ENCODE results near the gene LRRC14B. TPM values are rescaled to one million over a fixed set of nuclear protein-coding genes. Genes with fewer than 3 reads are reported as not detected.

The LRRC14B gene
- total RNA-seq, 4 donors from 2014 or later: not detected

DNA sequence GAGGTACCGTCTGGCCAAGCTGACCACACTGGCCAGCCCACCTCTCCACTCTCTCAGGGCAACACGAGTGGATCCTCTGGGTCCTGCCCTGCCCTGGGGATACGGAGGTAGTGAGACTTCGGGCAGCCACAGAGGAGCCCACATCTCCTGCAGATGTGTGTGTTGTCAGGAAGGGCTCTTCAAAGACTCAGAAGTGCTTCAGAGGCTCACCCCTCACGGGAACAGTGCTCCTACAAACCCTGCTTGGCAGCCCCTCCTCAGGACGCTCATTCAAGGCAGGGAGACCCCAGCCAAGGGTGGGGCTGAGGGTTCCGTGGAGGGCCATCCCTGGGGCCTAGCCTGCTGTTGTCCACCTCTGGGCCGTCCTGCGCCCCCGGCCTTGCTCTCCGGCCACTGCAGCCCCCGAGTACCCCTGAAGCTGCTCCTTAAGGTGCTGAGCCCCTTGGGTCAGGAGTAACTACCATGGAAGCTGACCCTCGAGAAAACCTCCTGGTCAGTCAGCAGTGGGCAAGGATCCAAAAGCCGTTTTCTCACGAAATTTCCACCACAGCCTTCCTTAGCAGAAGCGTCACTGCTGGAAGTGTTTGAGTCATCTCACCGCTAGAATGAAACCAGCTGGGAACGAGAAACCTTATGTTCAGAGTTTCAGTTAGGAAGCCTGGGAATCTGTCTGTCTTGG, 23.2 kb upstream of the LRRC14B start:
- H3K27me3 ChIP-seq: no peaks in the 10 kb centered on the region
- TF ChIP-seq, protein P1, sequence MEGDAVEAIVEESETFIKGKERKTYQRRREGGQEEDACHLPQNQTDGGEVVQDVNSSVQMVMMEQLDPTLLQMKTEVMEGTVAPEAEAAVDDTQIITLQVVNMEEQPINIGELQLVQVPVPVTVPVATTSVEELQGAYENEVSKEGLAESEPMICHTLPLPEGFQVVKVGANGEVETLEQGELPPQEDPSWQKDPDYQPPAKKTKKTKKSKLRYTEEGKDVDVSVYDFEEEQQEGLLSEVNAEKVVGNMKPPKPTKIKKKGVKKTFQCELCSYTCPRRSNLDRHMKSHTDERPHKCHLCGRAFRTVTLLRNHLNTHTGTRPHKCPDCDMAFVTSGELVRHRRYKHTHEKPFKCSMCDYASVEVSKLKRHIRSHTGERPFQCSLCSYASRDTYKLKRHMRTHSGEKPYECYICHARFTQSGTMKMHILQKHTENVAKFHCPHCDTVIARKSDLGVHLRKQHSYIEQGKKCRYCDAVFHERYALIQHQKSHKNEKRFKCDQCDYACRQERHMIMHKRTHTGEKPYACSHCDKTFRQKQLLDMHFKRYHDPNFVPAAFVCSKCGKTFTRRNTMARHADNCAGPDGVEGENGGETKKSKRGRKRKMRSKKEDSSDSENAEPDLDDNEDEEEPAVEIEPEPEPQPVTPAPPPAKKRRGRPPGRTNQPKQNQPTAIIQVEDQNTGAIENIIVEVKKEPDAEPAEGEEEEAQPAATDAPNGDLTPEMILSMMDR (IDR thresholded peaks at IDR 0.05): no peak
- no peak for TF ChIP-seq POLR2A (IDR thresholded peaks at IDR 0.05)
- H3K4me3 ChIP-seq: no peak overlapping the region
- no peaks in the 10 kb centered on the region for H3K9me3 ChIP-seq
- no peaks in the 10 kb centered on the region for H3K36me3 ChIP-seq
- no peak overlapping the region for H3K27ac ChIP-seq
- intact Hi-C loops (cut with DNase I; ENCODE audit: low total_unique reads): no loop called here
- DNase-seq: peak in 1 of 2 donors; percentile 10
- H3K4me1 ChIP-seq: no peaks in the 10 kb centered on the region

DNA sequence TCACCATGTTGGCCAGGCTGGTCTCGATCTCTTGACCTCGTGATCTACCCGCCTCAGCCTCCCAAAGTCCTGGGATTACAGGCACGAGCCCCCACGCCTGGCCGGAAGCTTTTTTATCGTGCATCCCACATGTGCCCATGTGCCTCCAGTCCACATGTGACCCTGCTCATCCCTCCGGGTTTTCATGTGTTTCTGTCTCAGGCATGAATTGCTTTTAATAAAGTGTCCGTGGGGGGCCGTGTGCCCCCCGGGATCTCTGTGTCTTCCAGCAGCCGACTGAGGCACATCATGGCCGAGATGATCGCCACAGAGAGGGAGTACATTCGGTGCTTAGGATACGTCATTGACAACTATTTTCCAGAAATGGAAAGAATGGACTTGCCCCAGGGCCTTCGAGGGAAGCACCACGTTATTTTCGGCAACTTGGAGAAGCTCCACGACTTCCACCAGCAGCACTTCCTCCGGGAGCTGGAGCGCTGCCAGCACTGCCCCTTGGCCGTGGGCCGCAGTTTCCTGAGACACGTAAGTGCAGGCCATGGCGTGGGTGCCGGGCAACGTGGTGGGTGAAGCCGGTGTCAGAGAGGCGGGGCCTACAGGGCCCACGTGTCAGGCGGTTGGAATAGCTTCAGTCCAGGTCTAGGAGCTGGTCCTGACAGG, 22.1 kb upstream of the LRRC14B start:
- Histone ChIP-seq H3K27me3 (no peaks in the 10 kb centered on the region), H3K27ac (no peak overlapping the region), H3K4me3 (no peak overlapping the region), H3K9me3 (no peaks in the 10 kb centered on the region), H3K4me1 (no peaks in the 10 kb centered on the region), H3K36me3 (no peaks in the 10 kb centered on the region)
- intact Hi-C loops (cut with DNase I; ENCODE audit: low total_unique reads): no loop called here
- DNase-seq: peak; percentile 59 to 60
- TF ChIP-seq, protein P1 (IDR thresholded peaks at IDR 0.05): no peak
- TF ChIP-seq POLR2A (IDR thresholded peaks at IDR 0.05): no peak

DNA sequence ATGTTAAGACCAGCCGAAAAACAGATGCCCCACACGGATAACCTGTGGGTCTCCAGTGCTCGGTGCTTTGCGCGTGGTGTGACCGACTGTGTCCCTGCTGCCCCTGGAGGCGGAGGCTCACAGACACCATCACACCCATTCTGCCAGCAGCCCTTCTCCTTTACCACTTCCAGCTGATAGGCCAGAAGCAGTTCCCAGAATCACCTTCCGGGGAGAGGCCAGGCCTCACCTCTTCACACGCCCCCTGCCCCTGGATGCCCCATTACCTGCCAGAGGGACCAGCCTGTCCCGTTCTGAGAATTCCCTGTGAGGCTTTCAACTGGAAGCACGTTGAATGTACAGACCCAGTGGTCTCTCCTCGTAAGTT, 21.6 kb upstream of the LRRC14B start:
- Histone ChIP-seq H3K36me3 (no peaks in the 10 kb centered on the region), H3K9me3 (no peaks in the 10 kb centered on the region), H3K4me1 (no peaks in the 10 kb centered on the region), H3K27me3 (no peaks in the 10 kb centered on the region), H3K27ac (no peak overlapping the region), H3K4me3 (no peak overlapping the region)
- intact Hi-C loops (cut with DNase I; ENCODE audit: low total_unique reads): no loop called here
- TF ChIP-seq POLR2A (IDR thresholded peaks at IDR 0.05): no peak
- TF ChIP-seq, protein P1 (IDR thresholded peaks at IDR 0.05): no peak
- DNase-seq: no peak

DNA sequence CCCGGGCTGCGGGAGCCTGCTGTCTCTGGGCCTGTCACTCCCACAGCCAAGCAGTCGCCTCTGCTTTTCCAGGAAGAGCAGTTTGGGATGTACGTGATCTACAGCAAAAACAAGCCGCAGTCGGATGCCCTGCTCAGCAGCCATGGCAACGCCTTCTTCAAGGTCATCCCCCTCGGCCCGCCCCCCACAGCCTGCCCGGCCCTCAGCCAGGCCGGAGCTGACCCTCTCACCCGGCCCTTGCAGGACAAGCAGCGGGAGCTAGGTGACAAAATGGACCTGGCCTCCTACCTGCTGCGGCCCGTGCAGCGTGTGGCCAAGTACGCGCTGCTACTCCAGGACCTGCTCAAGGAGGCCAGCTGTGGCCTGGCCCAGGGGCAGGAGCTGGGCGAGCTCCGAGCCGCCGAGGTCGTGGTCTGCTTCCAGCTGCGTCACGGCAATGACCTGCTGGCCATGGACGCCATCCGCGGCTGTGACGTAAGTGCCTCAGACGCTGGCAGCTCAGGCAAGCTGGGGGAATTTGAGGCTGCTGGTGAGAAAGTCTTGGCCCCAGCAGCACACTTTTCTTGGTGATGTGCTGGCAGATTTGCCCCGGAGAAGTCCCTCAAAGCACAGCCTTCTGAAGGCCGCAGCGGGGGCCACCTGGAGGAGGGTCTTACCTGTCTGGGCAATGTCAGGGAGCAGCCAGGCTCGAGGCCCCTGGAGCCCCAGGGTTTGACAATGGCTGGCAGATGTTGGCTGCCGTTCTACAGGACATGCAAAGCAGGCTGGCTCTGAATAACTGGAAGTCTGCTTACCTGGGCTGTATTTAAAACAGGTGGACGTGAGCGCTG, 20.1 kb upstream of the LRRC14B start:
- Histone ChIP-seq H3K9me3 (no peaks in the 10 kb centered on the region), H3K36me3 (no peaks in the 10 kb centered on the region), H3K4me1 (no peaks in the 10 kb centered on the region), H3K27me3 (no peaks in the 10 kb centered on the region), H3K4me3 (no peak overlapping the region), H3K27ac (no peak overlapping the region)
- TF ChIP-seq POLR2A (IDR thresholded peaks at IDR 0.05): no peak
- TF ChIP-seq, protein P1 (IDR thresholded peaks at IDR 0.05): no peak
- intact Hi-C loops (cut with DNase I; ENCODE audit: low total_unique reads): no loop called here
- no peak for DNase-seq
